Measurements from ENCODE around the gene ZNF200. TPM values are rescaled to one million over a fixed set of nuclear protein-coding genes. Genes with fewer than 3 reads are reported as not detected.
"Not testable (repeated sequence)": the region's sequence is repeated elsewhere in the genome, so short reads cannot be mapped to it uniquely, and the experiment has no call there.

Gene ZNF200
- polyA plus RNA-seq, 1 experiment = 6.1 TPM

GRCh38 chr16:3202903-3203539 is 31.9 kb downstream of the ZNF200 start:
- Histone ChIP-seq H3K9me3 (ENCODE audit: control insufficient read depth, insufficient read depth, low read length) (peaks cover 18% of the 10 kb centered on the region), H3K27ac (ENCODE audit: low read depth, low read length) (no peak overlapping the region), H3K27me3 (ENCODE audit: control insufficient read depth, insufficient read depth, low read length) (no peaks in the 10 kb centered on the region), H3K4me3 (ENCODE audit: low read depth, low read length) (no peak overlapping the region)
- ChIA-PET POLR2A (no interaction called here), CTCF (no interaction called here)
- no peak for DNase-seq (ENCODE audit: low read depth, low spot score)
- no peak for TF ChIP-seq CTCF (IDR thresholded peaks at IDR 0.05; ENCODE audit: low read depth, low read length)

- Histone ChIP-seq H3K9me3 (ENCODE audit: control insufficient read depth, insufficient read depth, low read length) (peaks cover 3% of the 10 kb centered on the region), H3K4me3 (ENCODE audit: low read depth, low read length) (no peak overlapping the region), H3K27me3 (ENCODE audit: control insufficient read depth, insufficient read depth, low read length) (peaks cover 3% of the 10 kb centered on the region), H3K27ac (ENCODE audit: low read depth, low read length) (no peak overlapping the region)
- POLR2A ChIA-PET = interaction anchor here (0.6 kb wide), 1 partner anchor 9 kb away, joined by 4 read pairs; no protein-coding TSS in a partner anchor
- TF ChIP-seq CTCF (IDR thresholded peaks at IDR 0.05; ENCODE audit: low read depth, low read length) = no peak
- DNase-seq (ENCODE audit: low read depth, low spot score) = no peak
- CTCF ChIA-PET = interaction anchor here (0.6 to 0.8 kb wide), 2 partner anchors 46 to 69 kb away, joined by 3 to 8 read pairs; no protein-coding TSS in a partner anchor
Observed at GRCh38 chr16:3198334-3199072, 36.5 kb downstream of the ZNF200 start.

GRCh38 chr16:3197694-3198333 is 37.1 kb downstream of the ZNF200 start:
- H3K27ac ChIP-seq (ENCODE audit: low read depth, low read length); DNase-seq (ENCODE audit: low read depth, low spot score); H3K9me3 ChIP-seq (ENCODE audit: control insufficient read depth, insufficient read depth, low read length); POLR2A ChIA-PET; CTCF ChIA-PET; H3K27me3 ChIP-seq (ENCODE audit: control insufficient read depth, insufficient read depth, low read length); H3K4me3 ChIP-seq (ENCODE audit: low read depth, low read length): not testable (repeated sequence)

- DNase-seq (ENCODE audit: low read depth, low spot score) = no peak
- TF ChIP-seq CTCF (IDR thresholded peaks at IDR 0.05; ENCODE audit: low read depth, low read length) = no peak
- H3K27me3 ChIP-seq (ENCODE audit: control insufficient read depth, insufficient read depth, low read length) = peaks cover 11% of the 10 kb centered on the region
- H3K27ac ChIP-seq (ENCODE audit: low read depth, low read length) = no peak overlapping the region
- peaks cover 18% of the 10 kb centered on the region for H3K9me3 ChIP-seq (ENCODE audit: control insufficient read depth, insufficient read depth, low read length)
- H3K4me3 ChIP-seq (ENCODE audit: low read depth, low read length) = no peak overlapping the region
- CTCF ChIA-PET = no interaction called here
- POLR2A ChIA-PET = no interaction called here
Observed at GRCh38 chr16:3195975-3196374, 39.0 kb downstream of the ZNF200 start.

- H3K27ac ChIP-seq (ENCODE audit: low read depth, low read length) = no peak overlapping the region
- DNase-seq (ENCODE audit: low read depth, low spot score) = no peak
- peaks cover 18% of the 10 kb centered on the region for H3K27me3 ChIP-seq (ENCODE audit: control insufficient read depth, insufficient read depth, low read length)
- peaks cover 18% of the 10 kb centered on the region for H3K9me3 ChIP-seq (ENCODE audit: control insufficient read depth, insufficient read depth, low read length)
- no peak overlapping the region for H3K4me3 ChIP-seq (ENCODE audit: low read depth, low read length)
- ChIA-PET CTCF (no interaction called here), POLR2A (no interaction called here)
- no peak for TF ChIP-seq CTCF (IDR thresholded peaks at IDR 0.05; ENCODE audit: low read depth, low read length)
Observed at GRCh38 chr16:3194792-3195191, 40.2 kb downstream of the ZNF200 start.
